Endothelial cell of umbilical vein (primary cell): ENCODE data around the gene LPCAT3.

Experiments used
- JUN ChIP-seq: IDR thresholded peaks from 2 replicates; pipeline ENCODE4 v1.6.1; 2011; ENCODE audit warnings: borderline replicate concordance, low read depth; ENCODE audit not compliant: insufficient read length, insufficient read depth
- MYC ChIP-seq: IDR thresholded peaks from one replicate; pipeline ENCODE4 v1.6.1; 2011; ENCODE audit warnings: mild to moderate bottlenecking, low read depth, low read length
- POLR2A ChIP-seq: IDR thresholded peaks from 2 replicates; pipeline ENCODE4 v1.6.1; 2012; ENCODE audit warnings: low read depth, mild to moderate bottlenecking, control low read depth, low read length
- POLR2AphosphoS5 ChIP-seq: IDR thresholded peaks from 2 replicates; pipeline ENCODE4 v1.6.1; 2012; ENCODE audit warnings: low read depth, mild to moderate bottlenecking, control low read depth, low read length, moderate library complexity; ENCODE audit not compliant: insufficient read depth
- TF ChIP-seq, protein P1 (sequence below), 2 donors: IDR thresholded peaks; 1 replicate in 1 of 2; 2 replicates in 1 of 2; pipeline ENCODE4 v1.5.1; 2011; ENCODE audit warnings: low read length in 2 of 2, mild to moderate bottlenecking in 2 of 2, moderate library complexity in 2 of 2, control low read depth in 1 of 2, inconsistent platforms in 1 of 2, low read depth in 1 of 2; ENCODE audit not compliant: insufficient read depth in 1 of 2; ENCODE audit errors: extremely low read depth in 1 of 2
- TF ChIP-seq, protein P2 (sequence below): IDR thresholded peaks from 2 replicates; pipeline ENCODE4 v1.6.1; 2011; ENCODE audit not compliant: insufficient read depth, insufficient read length

DNA sequence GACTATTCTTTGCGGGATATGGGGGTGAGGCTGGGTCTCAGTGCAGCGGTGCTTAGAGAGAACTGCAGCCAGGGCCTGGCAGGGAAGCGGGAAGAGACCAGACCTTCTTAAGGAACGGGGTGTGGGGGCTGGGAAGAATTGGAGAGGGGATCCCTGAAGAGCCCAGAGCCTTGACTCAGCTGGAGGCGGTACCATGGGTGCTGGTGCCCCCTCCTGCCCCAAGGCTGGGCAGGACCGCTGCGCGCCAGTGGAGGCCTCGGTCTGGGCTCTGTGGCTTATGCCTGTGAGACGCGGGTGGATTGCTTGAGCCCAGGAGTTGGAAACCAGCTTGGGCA lies 76.0 kb downstream of the LPCAT3 start:
- TF ChIP-seq JUN = no peak
- TF ChIP-seq, protein P1, sequence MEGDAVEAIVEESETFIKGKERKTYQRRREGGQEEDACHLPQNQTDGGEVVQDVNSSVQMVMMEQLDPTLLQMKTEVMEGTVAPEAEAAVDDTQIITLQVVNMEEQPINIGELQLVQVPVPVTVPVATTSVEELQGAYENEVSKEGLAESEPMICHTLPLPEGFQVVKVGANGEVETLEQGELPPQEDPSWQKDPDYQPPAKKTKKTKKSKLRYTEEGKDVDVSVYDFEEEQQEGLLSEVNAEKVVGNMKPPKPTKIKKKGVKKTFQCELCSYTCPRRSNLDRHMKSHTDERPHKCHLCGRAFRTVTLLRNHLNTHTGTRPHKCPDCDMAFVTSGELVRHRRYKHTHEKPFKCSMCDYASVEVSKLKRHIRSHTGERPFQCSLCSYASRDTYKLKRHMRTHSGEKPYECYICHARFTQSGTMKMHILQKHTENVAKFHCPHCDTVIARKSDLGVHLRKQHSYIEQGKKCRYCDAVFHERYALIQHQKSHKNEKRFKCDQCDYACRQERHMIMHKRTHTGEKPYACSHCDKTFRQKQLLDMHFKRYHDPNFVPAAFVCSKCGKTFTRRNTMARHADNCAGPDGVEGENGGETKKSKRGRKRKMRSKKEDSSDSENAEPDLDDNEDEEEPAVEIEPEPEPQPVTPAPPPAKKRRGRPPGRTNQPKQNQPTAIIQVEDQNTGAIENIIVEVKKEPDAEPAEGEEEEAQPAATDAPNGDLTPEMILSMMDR (IDR thresholded peaks at IDR 0.05; ENCODE audit: extremely low read depth in 1 of 2, insufficient read depth in 1 of 2, low read depth in 1 of 2, low read length in 2 of 2) = no peak
- TF ChIP-seq POLR2AphosphoS5 = no peak
- no peak for TF ChIP-seq POLR2A
- no peak for TF ChIP-seq MYC
- TF ChIP-seq, protein P2, sequence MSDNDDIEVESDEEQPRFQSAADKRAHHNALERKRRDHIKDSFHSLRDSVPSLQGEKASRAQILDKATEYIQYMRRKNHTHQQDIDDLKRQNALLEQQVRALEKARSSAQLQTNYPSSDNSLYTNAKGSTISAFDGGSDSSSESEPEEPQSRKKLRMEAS = no peak
